ENCODE measurements around the gene GPLD1. TPM values are rescaled to one million over a fixed set of nuclear protein-coding genes. Genes with fewer than 3 reads are reported as not detected.

The GPLD1 gene
- total RNA-seq, 1 donor from 2014 or later: 8.4 TPM

DNA sequence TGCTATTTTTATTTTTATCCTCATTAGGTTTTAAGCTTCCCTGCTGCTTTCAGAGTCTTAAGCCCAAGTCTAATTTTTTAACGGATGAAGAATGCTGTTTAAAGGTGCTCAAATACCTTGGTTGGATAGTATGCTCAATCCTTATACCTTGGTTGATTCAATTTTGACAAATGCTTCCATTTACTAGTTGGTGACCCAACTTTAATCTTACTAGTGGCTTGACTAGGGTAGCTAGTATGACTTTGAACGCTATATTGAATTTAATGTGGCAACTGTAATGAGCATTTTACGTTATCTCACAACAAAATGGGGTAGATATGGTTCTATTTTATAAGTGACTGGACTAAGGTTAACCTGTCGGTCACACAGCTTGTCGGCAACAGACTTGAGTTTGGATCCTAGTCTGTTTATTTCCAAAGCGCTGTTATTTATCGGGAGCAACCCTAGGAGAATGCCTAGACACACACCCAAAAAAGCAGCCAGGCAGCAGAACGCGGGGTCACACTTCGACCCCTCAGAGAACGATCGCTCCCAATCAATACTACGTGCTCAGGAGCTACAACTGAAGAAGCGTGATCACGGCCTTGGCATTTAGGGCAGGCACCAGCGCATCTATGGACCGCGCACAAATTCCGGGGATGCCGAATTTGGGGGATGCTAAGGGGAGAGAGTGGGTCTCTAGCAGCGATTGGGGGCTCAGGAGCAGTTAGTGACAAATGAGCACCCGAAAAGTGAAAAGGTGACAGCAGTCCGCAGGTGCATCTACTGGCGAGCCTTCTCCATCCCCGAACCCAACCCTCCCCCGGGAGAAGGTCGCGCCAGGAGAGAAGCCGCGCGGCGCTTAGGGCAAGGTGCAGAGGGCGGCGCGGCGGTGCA is 4.8 kb upstream of the GPLD1 start:
- H3K4me3 Mint-ChIP-seq: peak overlapping the region; percentile 86
- no peaks in the 10 kb centered on the region for H3K27me3 Mint-ChIP-seq
- TF ChIP-seq, protein P1, sequence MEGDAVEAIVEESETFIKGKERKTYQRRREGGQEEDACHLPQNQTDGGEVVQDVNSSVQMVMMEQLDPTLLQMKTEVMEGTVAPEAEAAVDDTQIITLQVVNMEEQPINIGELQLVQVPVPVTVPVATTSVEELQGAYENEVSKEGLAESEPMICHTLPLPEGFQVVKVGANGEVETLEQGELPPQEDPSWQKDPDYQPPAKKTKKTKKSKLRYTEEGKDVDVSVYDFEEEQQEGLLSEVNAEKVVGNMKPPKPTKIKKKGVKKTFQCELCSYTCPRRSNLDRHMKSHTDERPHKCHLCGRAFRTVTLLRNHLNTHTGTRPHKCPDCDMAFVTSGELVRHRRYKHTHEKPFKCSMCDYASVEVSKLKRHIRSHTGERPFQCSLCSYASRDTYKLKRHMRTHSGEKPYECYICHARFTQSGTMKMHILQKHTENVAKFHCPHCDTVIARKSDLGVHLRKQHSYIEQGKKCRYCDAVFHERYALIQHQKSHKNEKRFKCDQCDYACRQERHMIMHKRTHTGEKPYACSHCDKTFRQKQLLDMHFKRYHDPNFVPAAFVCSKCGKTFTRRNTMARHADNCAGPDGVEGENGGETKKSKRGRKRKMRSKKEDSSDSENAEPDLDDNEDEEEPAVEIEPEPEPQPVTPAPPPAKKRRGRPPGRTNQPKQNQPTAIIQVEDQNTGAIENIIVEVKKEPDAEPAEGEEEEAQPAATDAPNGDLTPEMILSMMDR (IDR thresholded peaks at IDR 0.05): no peak
- DNase-seq (no peak), ATAC-seq (ENCODE audit: low read depth) (no peak)
- CTCF ChIA-PET: interaction anchor here (0.7 to 6.5 kb wide), 12 partner anchors 13 to 202 kb away, joined by 3 to 60 read pairs (median 5); partner anchors contain the start of genes ACOT13 and TDP2
- POLR2A ChIA-PET: interaction anchor here (1.5 to 5.3 kb wide), 10 partner anchors 23 to 227 kb away, joined by 3 to 67 read pairs (median 6); partner anchors contain the start of genes ACOT13, C6orf62, KIAA0319 and TDP2
- intact Hi-C loops (cut with micrococcal nuclease): loop anchor here (2.0 to 10.0 kb wide), 3 partner anchors 62 to 281 kb away; partner anchors contain the start of genes GMNN and KIAA0319
- peaks cover 20% of the 10 kb centered on the region for H3K36me3 Mint-ChIP-seq (ENCODE audit: low read depth)
- peak overlapping the region; percentile 83 for H3K27ac Mint-ChIP-seq
- peaks cover 33% of the 10 kb centered on the region for H3K4me1 Mint-ChIP-seq
- peaks cover 3% of the 10 kb centered on the region for H3K9me3 Mint-ChIP-seq

GRCh38 chr6:24492475-24492874 is 3.1 kb upstream of the GPLD1 start:
- no peak for DNase-seq
- no peaks in the 10 kb centered on the region for H3K27me3 Mint-ChIP-seq
- peaks cover 14% of the 10 kb centered on the region for H3K36me3 Mint-ChIP-seq (ENCODE audit: low read depth)
- ATAC-seq (ENCODE audit: low read depth): no peak
- ChIA-PET POLR2A (interaction anchor here (5.3 kb wide), 1 partner anchor 25 kb away, joined by 67 read pairs; no protein-coding TSS in a partner anchor), CTCF (interaction anchor here (4.4 to 6.5 kb wide), 2 partner anchors 30 to 91 kb away, joined by 55 to 60 read pairs; no protein-coding TSS in a partner anchor)
- H3K27ac Mint-ChIP-seq: no peak overlapping the region
- H3K4me1 Mint-ChIP-seq: peaks cover 28% of the 10 kb centered on the region
- H3K9me3 Mint-ChIP-seq: peaks cover 3% of the 10 kb centered on the region
- no peak overlapping the region for H3K4me3 Mint-ChIP-seq
- intact Hi-C loops (cut with micrococcal nuclease): loop anchor here (5.0 to 10.0 kb wide), 2 partner anchors 60 to 282 kb away; partner anchors contain the start of gene GMNN
- TF ChIP-seq, protein P1 (IDR thresholded peaks at IDR 0.05): no peak

GRCh38 chr6:24490948-24491347 is 1.6 kb upstream of the GPLD1 start:
- ChIA-PET POLR2A (no interaction called here), CTCF (no interaction called here)
- Mint-ChIP-seq H3K9me3 (no peaks in the 10 kb centered on the region), H3K27ac (no peak overlapping the region), H3K27me3 (no peaks in the 10 kb centered on the region), H3K4me1 (peaks cover 19% of the 10 kb centered on the region), H3K36me3 (ENCODE audit: low read depth) (peaks cover 5% of the 10 kb centered on the region), H3K4me3 (no peak overlapping the region)
- intact Hi-C loops (cut with micrococcal nuclease): loop anchor here (5.0 to 10.0 kb wide), 2 partner anchors 59 to 284 kb away; partner anchors contain the start of gene GMNN
- TF ChIP-seq, protein P1 (IDR thresholded peaks at IDR 0.05): no peak
- ATAC-seq (ENCODE audit: low read depth) (no peak), DNase-seq (no peak)

GRCh38 chr6:24489881-24490280 is 503 bp upstream of the GPLD1 start:
- ChIA-PET CTCF (interaction anchor here (1.1 kb wide), 1 partner anchor 11 kb away, joined by 3 read pairs; no protein-coding TSS in a partner anchor), POLR2A (no interaction called here)
- H3K27me3 Mint-ChIP-seq: no peaks in the 10 kb centered on the region
- peaks cover 4% of the 10 kb centered on the region for H3K36me3 Mint-ChIP-seq (ENCODE audit: low read depth)
- H3K4me1 Mint-ChIP-seq: peaks cover 13% of the 10 kb centered on the region
- DNase-seq (no peak), ATAC-seq (ENCODE audit: low read depth) (no peak)
- TF ChIP-seq, protein P1 (IDR thresholded peaks at IDR 0.05): no peak
- no peak overlapping the region for H3K27ac Mint-ChIP-seq
- H3K9me3 Mint-ChIP-seq: no peaks in the 10 kb centered on the region
- no peak overlapping the region for H3K4me3 Mint-ChIP-seq
- intact Hi-C loops (cut with micrococcal nuclease): loop anchor here (5.0 to 10.0 kb wide), 2 partner anchors 58 to 285 kb away; partner anchors contain the start of gene GMNN

GRCh38 chr6:24486065-24486464 is 3.3 kb downstream of the GPLD1 start:
- Mint-ChIP-seq H3K9me3 (no peaks in the 10 kb centered on the region), H3K36me3 (ENCODE audit: low read depth) (peaks cover 6% of the 10 kb centered on the region), H3K27ac (no peak overlapping the region), H3K4me1 (no peaks in the 10 kb centered on the region), H3K27me3 (no peaks in the 10 kb centered on the region), H3K4me3 (no peak overlapping the region)
- DNase-seq (no peak), ATAC-seq (ENCODE audit: low read depth) (no peak)
- ChIA-PET POLR2A (no interaction called here), CTCF (no interaction called here)
- TF ChIP-seq, protein P1 (IDR thresholded peaks at IDR 0.05): no peak
- intact Hi-C loops (cut with micrococcal nuclease): no loop called here
